Heart right ventricle (tissue), 16 donors: ENCODE data around the gene ERCC2. TPM values are rescaled to one million over a fixed set of nuclear protein-coding genes. Genes with fewer than 3 reads are reported as not detected.

Source experiments
- ATAC-seq, 8 donors: fragments of 200-7000 bp; cut with Tn5 transposase; one replicate each; pipeline ENCODE4 v1.9.1; 2020; ENCODE audit warnings: mild to moderate bottlenecking in 8 of 8, moderate library complexity in 8 of 8, moderate number of reproducible peaks in 1 of 8
- DNase-seq, 2 donors: peaks; one replicate each; pipeline ENCODE4 v3.0.0-alpha.2; 2020
- H3K27ac ChIP-seq, 10 donors: fragments of 200-600 bp; sonication (generic) in 2 of 10; one replicate each; pipeline versions ENCODE4 v1.5.0 to v1.8.0; 2020 to 2022; ENCODE audit warnings: mild to moderate bottlenecking in 3 of 10
- H3K27me3 ChIP-seq, 7 donors: fragments of 200-600 bp; one replicate each; pipeline ENCODE4 v1.8.0; 2021 to 2022; ENCODE audit warnings: mild to moderate bottlenecking in 2 of 7
- H3K36me3 ChIP-seq, 9 donors: fragments of 200-600 bp; sonication (generic) in 1 of 9; one replicate each; pipeline versions ENCODE4 v1.5.0 to v1.8.0; 2020 to 2022; ENCODE audit warnings: mild to moderate bottlenecking in 2 of 9
- H3K4me1 ChIP-seq, 9 donors: fragments of 200-600 bp; sonication (generic) in 1 of 9; one replicate each; pipeline versions ENCODE4 v1.5.0 to v1.8.0; 2020 to 2022; ENCODE audit warnings: mild to moderate bottlenecking in 4 of 9
- H3K4me3 ChIP-seq, 10 donors: fragments of 200-600 bp; sonication (generic) in 2 of 10; one replicate each; pipeline versions ENCODE4 v1.5.0 to v1.8.0; 2020 to 2022; ENCODE audit warnings: mild to moderate bottlenecking in 7 of 10, moderate library complexity in 2 of 10
- H3K9me3 ChIP-seq, 11 donors: fragments of 200-600 bp in 10 of 11; sonication (generic) in 2 of 11; one replicate each; pipeline versions ENCODE4 v1.5.0 to v1.8.0; 2013 to 2022; ENCODE audit warnings: mild to moderate bottlenecking in 2 of 11, control low read depth in 1 of 11, moderate library complexity in 1 of 11
- CTCF ChIP-seq, 9 donors: fragments of 200-600 bp; sonication (generic) in 2 of 9; IDR thresholded peaks; one replicate each; pipeline versions ENCODE4 v1.5.0 to v1.8.0; 2021 to 2022; ENCODE audit warnings: antibody characterized with exemption in 9 of 9, mild to moderate bottlenecking in 5 of 9, moderate library complexity in 1 of 9
- WGBS, 2 donors: extraction: QIAGEN DNeasy Blood & Tissue Kit; methylation state at CpG; one replicate each; pipeline ENCODE4 v1.1.7; 2013; ENCODE audit warnings: inconsistent platforms in 1 of 2; 5-methylcytosine and 5-hydroxymethylcytosine counted together
- intact Hi-C, 10 donors: fragments of 100-400 bp; cut with DNase I; formaldehyde crosslinking; loops; one replicate each; pipeline versions ENCODE4 v1.11.1 to v1.14.2; 2022
- long read RNA-seq, 3 donors: library from polyadenylated mRNA; unstranded; transcript quantifications; one replicate each; pipeline ENCODE4 v2.0.0, GENCODE V29; 2020 to 2021
- polyA plus RNA-seq, 2 donors: library from polyadenylated mRNA; stranded (reverse); fragments of 200-250 nt; gene quantifications; one replicate each; pipeline ENCODE4 v1.2.3, GENCODE V29; 2013
- total RNA-seq, 10 donors: library from RNA; stranded (reverse); fragmentation: NEBNext Ultra II Directional in 3 of 10; extraction: Animal tissue kit (Norgen Biotek cat#: 25700) in 3 of 10; gene quantifications; one replicate each; pipeline versions ENCODE4 v1.2.1 to v1.2.4, GENCODE V29; 2021 to 2023
- donor health status: Arrhythmogenic right ventricular cardiomyopathy.
- donor health status: ischemic (EF 13 %, LVEDD 7.1; RV severe dilation, severe dysfunction).
- donor health status: healthy with polysubstance abuse.
- donor health status: DM: no; HTN: yes; CAD: no.
- donor health status: DM: no; HTN: no; CAD: no.
- donor health status: ischemic (EF 25% LVEDD 6.9; RV normal size, moderate dysfunction).
- donor health status: ischemic (EF 25% LVEDD 5.7; RV mildly dilated, moderate dysfunction).
- donor health status: healthy.
- donor health status: DM: yes; HTN: yes; CAD: no.
- donor health status: Ischemic cardiomyopathy.
- donor health status: ischemic (EF 35%, LVEDD 5.7; RV mildly dilated, moderate dysfunction).
- donor health status: nonischemic (EF 11% LVEDD 7.7; RV severe dilation, severe dysfunction).
- donor health status: DM: yes; HTN: yes; CAD: no.
- donor health status: PGD.
- donor health status: ischemic (EF 29% LVEDD 5.4; RV normal size, mild dysfunction).
- donor health status: nonischemic (EF 23%, LVEDD 6.1; RV moderate dilation, normal function).

The ERCC2 gene
- total RNA-seq (10 to 100 TPM; 11.4 to 15.2 (median 14.1) TPM), polyA plus RNA-seq (10 to 100 TPM in 1 of 2 donors, 1 to 10 TPM in 1; 6.5 to 11.8 TPM)
- long read RNA-seq, donor 1, partial matches to known transcripts, result 3 of 11 reads
- long read RNA-seq, donor 1, other reads (novel, unspliced or antisense), result 7 of 11 reads
- long read RNA-seq, donor 2, full-length matches to known transcripts, result 2 of 12 reads
- long read RNA-seq, donor 2, partial matches to known transcripts, result 2 of 12 reads
- long read RNA-seq, donor 2, other reads (novel, unspliced or antisense), result 8 of 12 reads
- long read RNA-seq, donor 3, full-length matches to known transcripts, result 2 of 17 reads
- long read RNA-seq, donor 3, partial matches to known transcripts, result 9 of 17 reads
- long read RNA-seq, donor 3, other reads (novel, unspliced or antisense), result 6 of 17 reads

- Histone ChIP-seq H3K4me1 (peaks cover 0 to 15% (median 9%) of the 10 kb centered on the region in 9 donors), H3K4me3 (peak within 1 kb of the TSS; percentile 51 to 93 (median 82)), H3K27me3 (no peaks in the 10 kb centered on the region), H3K9me3 (no peaks in the 10 kb centered on the region), H3K27ac (peak within 1 kb of the TSS in 9 of 10 donors; percentile 63 to 89 (median 74)), H3K36me3 (peaks cover 0 to under 1% (median 0%) of the 10 kb centered on the region in 9 donors)
- 4% methylated on average over 51 to 55 of the region's 55 CpGs for WGBS, 2 donors
- no peak for TF ChIP-seq CTCF (IDR thresholded peaks at IDR 0.05)
- DNase-seq (peak; percentile 99 to 100), ATAC-seq (peak; percentile 97 to 100 (median 99))
- intact Hi-C loops, result no loop called here
Measured at GRCh38 chr19:45370410-45371204, at the start of gene ERCC2. Gene ERCC2 (minus strand): TSS chr19:45370573. CDS start chr19:45370540, 33 bp downstream.

GRCh38 chr19:45419895-45420294 is 49.5 kb upstream of the ERCC2 start:
- ATAC-seq (no peak), DNase-seq (no peak)
- TF ChIP-seq CTCF (IDR thresholded peaks at IDR 0.05), result no peak
- Histone ChIP-seq H3K9me3 (no peaks in the 10 kb centered on the region), H3K27ac (peak overlapping the region in 2 of 10 donors; percentile 7 to 65), H3K27me3 (no peaks in the 10 kb centered on the region), H3K4me1 (peaks cover 4 to 46% (median 26%) of the 10 kb centered on the region in 9 donors), H3K36me3 (peaks cover 0 to 73% (median 19%) of the 10 kb centered on the region in 9 donors), H3K4me3 (no peak overlapping the region)
- intact Hi-C loops, result loop anchor here in 2 of 10 donors (10.0 kb wide), 2 partner anchors 55 to 225 kb away; no protein-coding TSS in a partner anchor
- 55 to 64% methylated on average over 3 of the region's 3 CpGs for WGBS, 2 donors

GRCh38 chr19:45419396-45419795 is 49.0 kb upstream of the ERCC2 start:
- 42 to 46% methylated on average over 4 of the region's 4 CpGs for whole genome bisulfite sequencing, 2 donors
- intact Hi-C loops, result no loop called here
- H3K36me3 ChIP-seq, result peaks cover 0 to 78% (median 24%) of the 10 kb centered on the region in 9 donors
- peaks cover 4 to 41% (median 21%) of the 10 kb centered on the region in 9 donors for H3K4me1 ChIP-seq
- H3K27me3 ChIP-seq, result no peaks in the 10 kb centered on the region
- H3K9me3 ChIP-seq, result no peaks in the 10 kb centered on the region
- ATAC-seq (no peak), DNase-seq (no peak)
- TF ChIP-seq CTCF (IDR thresholded peaks at IDR 0.05), result no peak
- peak overlapping the region in 2 of 10 donors; percentile 7 to 65 for H3K27ac ChIP-seq
- H3K4me3 ChIP-seq, result no peak overlapping the region

GRCh38 chr19:45418802-45419201 is 48.4 kb upstream of the ERCC2 start:
- no peaks in the 10 kb centered on the region for H3K9me3 ChIP-seq
- H3K27ac ChIP-seq, result peak overlapping the region in 2 of 10 donors; percentile 7 to 65
- no peak for TF ChIP-seq CTCF (IDR thresholded peaks at IDR 0.05)
- H3K4me3 ChIP-seq, result no peak overlapping the region
- ATAC-seq (no peak), DNase-seq (no peak)
- intact Hi-C loops, result no loop called here
- H3K36me3 ChIP-seq, result peaks cover 0 to 84% (median 30%) of the 10 kb centered on the region in 9 donors
- peaks cover 4 to 35% (median 15%) of the 10 kb centered on the region in 9 donors for H3K4me1 ChIP-seq
- no peaks in the 10 kb centered on the region for H3K27me3 ChIP-seq
- WGBS, 2 donors, result 79 to 83% methylated on average over 9 of the region's 9 CpGs
